DND-41 (cell line): Measurements from ENCODE around the gene DYNLT1.
"Not testable (repeated sequence)": the region's sequence is repeated elsewhere in the genome, so short reads cannot be mapped to it uniquely, and the experiment has no call there.

ENCODE experiments used
- ATAC-seq: fragments of 200-7000 bp; cut with Tn5 transposase; 3 replicates; pipeline ENCODE4 v1.9.1; 2021; ENCODE audit warnings: low read depth; ENCODE audit not compliant: insufficient read depth
- DNase-seq: peaks from one replicate; pipeline ENCODE4 v3.0.0-alpha.2; 2020
- H2AFZ ChIP-seq: 2 replicates; pipeline ENCODE4 v1.6.0; 2012; ENCODE audit warnings: low read depth, low read length
- H3K27ac ChIP-seq: 2 replicates; pipeline ENCODE4 v1.5.1; 2012; ENCODE audit warnings: low read length, inconsistent platforms
- H3K27me3 ChIP-seq: fragments of 200-600 bp; sonication (generic); 2 replicates; pipeline ENCODE4 v1.6.0; 2012; ENCODE audit warnings: low read length, mild to moderate bottlenecking, inconsistent platforms; ENCODE audit not compliant: insufficient read depth, poor library complexity
- H3K36me3 ChIP-seq: 2 replicates; pipeline ENCODE4 v1.5.1; 2012; ENCODE audit warnings: low read length, inconsistent platforms; ENCODE audit not compliant: insufficient read depth
- H3K4me1 ChIP-seq: 2 replicates; pipeline ENCODE4 v1.5.1; 2012; ENCODE audit warnings: mild to moderate bottlenecking, low read length; ENCODE audit not compliant: insufficient read depth
- H3K4me2 ChIP-seq: 2 replicates; pipeline ENCODE4 v1.6.0; 2012; ENCODE audit warnings: mild to moderate bottlenecking, moderate library complexity, low read length, inconsistent platforms; ENCODE audit not compliant: insufficient read depth
- H3K4me3 ChIP-seq, 2 experiments: fragments of 200-600 bp in 1 of 2; shearing (Covaris generic) in 1 of 2; 2 replicates each; pipeline ENCODE4 v1.5.1; 2012 to 2016; ENCODE audit warnings: inconsistent platforms in 2 of 2, low read length in 2 of 2, mild to moderate bottlenecking in 2 of 2, low read depth in 1 of 2, moderate library complexity in 1 of 2
- H3K79me2 ChIP-seq: 2 replicates; pipeline ENCODE4 v1.6.0; 2012; ENCODE audit warnings: low read length, inconsistent platforms; ENCODE audit not compliant: insufficient read depth
- H3K9ac ChIP-seq: 2 replicates; pipeline ENCODE4 v1.6.0; 2012; ENCODE audit warnings: low read depth, mild to moderate bottlenecking, inconsistent platforms, low read length, moderate library complexity
- H3K9me3 ChIP-seq: 2 replicates; pipeline ENCODE4 v1.5.1; 2012; ENCODE audit warnings: low read length, moderate library complexity, mild to moderate bottlenecking, inconsistent platforms; ENCODE audit not compliant: insufficient read depth, severe bottlenecking
- H4K20me1 ChIP-seq: 2 replicates; pipeline ENCODE4 v1.6.0; 2012; ENCODE audit warnings: low read length; ENCODE audit not compliant: insufficient read depth
- EZH2 ChIP-seq: IDR thresholded peaks from 3 replicates; pipeline ENCODE4 v1.6.1; 2012; ENCODE audit warnings: borderline replicate concordance, low read depth, mild to moderate bottlenecking, moderate library complexity, low read length, inconsistent platforms; ENCODE audit not compliant: severe bottlenecking
- TF ChIP-seq, protein P1 (sequence below): IDR thresholded peaks from 2 replicates; pipeline ENCODE4 v1.5.1; 2012; ENCODE audit warnings: borderline replicate concordance, low read length, moderate library complexity, mild to moderate bottlenecking; ENCODE audit not compliant: poor library complexity, severe bottlenecking; ENCODE audit errors: extremely low read depth

DYNLT1 gene

DNA sequence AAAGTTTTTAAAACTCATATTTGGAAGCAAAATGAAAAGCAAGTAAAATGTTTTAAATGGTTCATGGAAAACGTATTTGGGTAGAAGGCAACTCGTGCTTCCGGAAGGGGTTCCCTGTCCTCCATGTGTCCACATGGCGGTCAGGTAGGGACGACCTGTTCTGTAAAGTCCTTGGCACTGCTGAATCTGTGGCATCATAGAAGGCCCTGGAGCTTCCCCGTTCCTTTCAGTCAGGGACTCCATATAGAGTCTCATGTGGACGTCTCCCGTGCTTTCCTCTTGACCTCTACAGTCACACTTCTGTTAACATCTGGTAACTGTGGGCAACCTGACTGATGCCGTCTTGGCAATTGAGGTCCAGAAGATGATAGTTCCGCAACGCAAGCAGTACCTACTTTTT, 11.4 kb downstream of the DYNLT1 start:
- no peak overlapping the region for H3K27ac ChIP-seq
- H3K9me3 ChIP-seq: no peaks in the 10 kb centered on the region
- no peak overlapping the region for H3K4me3 ChIP-seq
- DNase-seq (no peak), ATAC-seq (no peak)
- H3K27me3 ChIP-seq: no peaks in the 10 kb centered on the region
- H3K4me1 ChIP-seq: no peaks in the 10 kb centered on the region
- no peak overlapping the region for H2AFZ ChIP-seq
- no peaks in the 10 kb centered on the region for H3K79me2 ChIP-seq
- H3K36me3 ChIP-seq: peaks cover 70% of the 10 kb centered on the region
- TF ChIP-seq EZH2: no peak
- TF ChIP-seq, protein P1, sequence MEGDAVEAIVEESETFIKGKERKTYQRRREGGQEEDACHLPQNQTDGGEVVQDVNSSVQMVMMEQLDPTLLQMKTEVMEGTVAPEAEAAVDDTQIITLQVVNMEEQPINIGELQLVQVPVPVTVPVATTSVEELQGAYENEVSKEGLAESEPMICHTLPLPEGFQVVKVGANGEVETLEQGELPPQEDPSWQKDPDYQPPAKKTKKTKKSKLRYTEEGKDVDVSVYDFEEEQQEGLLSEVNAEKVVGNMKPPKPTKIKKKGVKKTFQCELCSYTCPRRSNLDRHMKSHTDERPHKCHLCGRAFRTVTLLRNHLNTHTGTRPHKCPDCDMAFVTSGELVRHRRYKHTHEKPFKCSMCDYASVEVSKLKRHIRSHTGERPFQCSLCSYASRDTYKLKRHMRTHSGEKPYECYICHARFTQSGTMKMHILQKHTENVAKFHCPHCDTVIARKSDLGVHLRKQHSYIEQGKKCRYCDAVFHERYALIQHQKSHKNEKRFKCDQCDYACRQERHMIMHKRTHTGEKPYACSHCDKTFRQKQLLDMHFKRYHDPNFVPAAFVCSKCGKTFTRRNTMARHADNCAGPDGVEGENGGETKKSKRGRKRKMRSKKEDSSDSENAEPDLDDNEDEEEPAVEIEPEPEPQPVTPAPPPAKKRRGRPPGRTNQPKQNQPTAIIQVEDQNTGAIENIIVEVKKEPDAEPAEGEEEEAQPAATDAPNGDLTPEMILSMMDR: no peak
- peaks cover 21% of the 10 kb centered on the region; the same call in 1 of the 2 replicates for H4K20me1 ChIP-seq
- H3K4me2 ChIP-seq: no peak overlapping the region
- H3K9ac ChIP-seq: no peak overlapping the region

DNA sequence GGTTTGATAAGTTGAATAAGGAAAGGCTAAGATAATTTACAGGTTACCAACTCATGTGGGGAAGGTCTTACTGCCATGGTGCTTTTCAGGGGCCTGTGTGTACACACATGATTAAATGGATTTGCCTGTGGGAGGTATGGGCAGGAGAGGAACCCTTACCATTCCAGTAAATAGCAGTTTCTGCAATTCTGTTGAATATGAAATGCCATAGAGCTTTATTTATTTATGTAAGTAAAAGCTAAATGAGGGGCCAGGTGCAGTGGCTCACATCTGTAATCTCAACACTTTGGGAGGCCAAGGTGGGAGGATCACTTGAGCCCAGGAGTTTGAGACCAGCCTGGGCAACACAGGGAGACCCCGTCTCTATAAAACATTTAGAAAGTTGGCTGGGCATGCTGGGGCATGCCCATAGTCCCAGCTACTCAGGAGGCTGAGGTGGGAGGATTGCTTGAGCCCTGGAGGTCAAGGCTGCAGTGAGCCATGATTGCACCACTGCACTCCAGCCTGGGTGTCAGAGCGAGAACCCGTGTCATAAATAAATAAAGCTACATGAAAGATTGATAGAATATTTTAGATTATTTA, 11.9 kb downstream of the DYNLT1 start:
- DNase-seq, H3K9me3 ChIP-seq, H3K4me3 ChIP-seq, H2AFZ ChIP-seq, ATAC-seq, H3K9ac ChIP-seq, H3K4me1 ChIP-seq, H3K27me3 ChIP-seq, H3K4me2 ChIP-seq, H3K79me2 ChIP-seq, H3K27ac ChIP-seq: not testable (repeated sequence)
- Histone ChIP-seq H3K36me3 (peaks cover 73% of the 10 kb centered on the region), H4K20me1 (peaks cover 20% of the 10 kb centered on the region; the same call in 1 of the 2 replicates)

DNA sequence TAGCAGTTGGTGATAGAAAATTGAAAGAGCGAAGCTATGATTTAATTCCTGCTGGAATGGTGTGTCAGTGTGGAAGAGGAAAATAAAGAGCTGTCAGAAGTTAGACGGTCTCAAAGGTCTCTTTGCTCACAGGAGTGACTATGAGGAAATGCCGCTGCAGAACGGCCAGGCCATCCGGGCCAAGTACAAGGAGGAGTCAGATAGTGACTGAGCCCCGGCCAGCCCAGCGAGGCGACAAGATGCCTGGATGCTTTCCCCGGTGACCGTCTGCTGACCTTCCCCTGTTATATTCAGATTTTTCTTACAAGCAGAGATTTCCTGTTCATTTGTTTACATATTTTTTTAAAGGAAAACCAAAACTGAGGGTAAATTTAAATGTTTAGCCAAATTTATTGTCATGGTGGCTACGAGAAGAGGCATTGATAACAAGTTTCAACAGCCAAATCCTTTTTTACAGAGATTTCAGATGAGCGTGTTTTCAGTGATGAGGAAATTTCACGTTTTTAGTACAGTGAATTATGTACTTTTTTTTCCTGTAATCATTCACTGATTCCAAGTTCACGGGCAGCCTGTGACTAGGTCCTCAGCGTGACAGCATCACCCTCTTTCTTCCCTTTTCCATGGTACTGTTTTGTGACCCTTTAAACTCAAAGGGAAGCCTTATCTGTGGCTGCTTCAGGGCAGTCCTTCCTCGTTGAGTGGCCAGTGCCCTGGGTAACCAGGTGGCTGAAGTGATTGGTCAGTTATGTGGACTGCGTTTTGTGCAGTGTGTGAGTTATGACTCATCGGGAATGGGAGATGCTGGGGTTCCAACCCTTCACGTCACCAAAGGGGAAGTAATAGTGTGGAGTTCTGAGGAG, 12.6 kb downstream of the DYNLT1 start:
- Histone ChIP-seq H4K20me1 (peaks cover 17% of the 10 kb centered on the region; the same call in 1 of the 2 replicates), H2AFZ (no peak overlapping the region), H3K9ac (no peak overlapping the region), H3K27ac (no peak overlapping the region), H3K9me3 (no peaks in the 10 kb centered on the region), H3K27me3 (no peaks in the 10 kb centered on the region), H3K79me2 (no peaks in the 10 kb centered on the region), H3K4me2 (no peak overlapping the region), H3K4me1 (no peaks in the 10 kb centered on the region), H3K36me3 (peaks cover 73% of the 10 kb centered on the region), H3K4me3 (no peak overlapping the region)
- DNase-seq (no peak), ATAC-seq (no peak)
- TF ChIP-seq, protein P1: no peak

DNA sequence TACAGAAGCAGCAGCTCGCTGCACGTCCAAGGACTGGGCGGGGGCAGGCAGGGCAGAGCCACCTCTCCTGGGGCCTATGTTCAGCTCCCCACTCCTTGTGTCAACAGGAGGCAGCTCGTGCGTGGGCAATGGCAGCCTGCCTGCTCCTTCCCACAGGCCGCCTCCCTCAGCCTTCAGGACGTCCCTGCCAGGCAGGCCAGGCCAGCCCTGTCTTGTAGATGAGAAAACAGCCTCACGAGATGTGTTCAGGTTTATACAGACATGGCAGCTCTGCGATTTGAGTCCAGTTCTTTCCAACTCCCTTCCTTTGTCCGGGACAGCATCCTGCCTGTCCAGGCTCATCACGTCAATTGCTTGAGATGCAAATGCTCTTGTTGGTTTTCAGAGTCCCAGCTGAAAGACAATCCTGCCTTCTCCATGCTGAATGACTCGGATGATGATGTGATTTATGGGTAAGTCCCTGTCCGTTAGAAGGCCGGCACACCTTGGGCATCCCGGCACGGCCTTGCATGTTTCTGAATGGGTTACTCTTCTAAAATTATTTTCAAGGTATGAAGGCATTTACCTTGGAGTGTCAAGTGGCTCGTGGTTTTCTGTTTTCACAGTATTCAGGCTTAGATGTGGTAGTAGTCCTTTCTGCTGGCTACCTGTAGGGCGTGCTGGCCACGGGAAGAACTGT, 13.5 kb downstream of the DYNLT1 start:
- no peak for DNase-seq
- Histone ChIP-seq H3K27ac (no peak overlapping the region), H3K9me3 (no peaks in the 10 kb centered on the region), H3K4me1 (no peaks in the 10 kb centered on the region), H3K27me3 (no peaks in the 10 kb centered on the region), H3K4me3 (no peak overlapping the region), H3K36me3 (peaks cover 73% of the 10 kb centered on the region), H3K4me2 (no peak overlapping the region), H3K79me2 (no peaks in the 10 kb centered on the region), H2AFZ (no peak overlapping the region), H4K20me1 (peaks cover 12% of the 10 kb centered on the region; the same call in 1 of the 2 replicates), H3K9ac (no peak overlapping the region)
- no peak for ATAC-seq
- no peak for TF ChIP-seq EZH2
- TF ChIP-seq, protein P1: no peak
